HG03159 (cell line): ENCODE results near the gene SLCO4C1.
"Not testable (repeated sequence)": the region's sequence is repeated elsewhere in the genome, so short reads cannot be mapped to it uniquely, and the experiment has no call there.

Experiments
- ATAC-seq: cut with Tn5 transposase; IDR thresholded peaks from one replicate; pipeline ENCODE4 v1.9.1; 2021; ENCODE audit warnings: mild to moderate bottlenecking, moderate library complexity; ENCODE audit not compliant: unreplicated experiment

The SLCO4C1 gene, protein sequence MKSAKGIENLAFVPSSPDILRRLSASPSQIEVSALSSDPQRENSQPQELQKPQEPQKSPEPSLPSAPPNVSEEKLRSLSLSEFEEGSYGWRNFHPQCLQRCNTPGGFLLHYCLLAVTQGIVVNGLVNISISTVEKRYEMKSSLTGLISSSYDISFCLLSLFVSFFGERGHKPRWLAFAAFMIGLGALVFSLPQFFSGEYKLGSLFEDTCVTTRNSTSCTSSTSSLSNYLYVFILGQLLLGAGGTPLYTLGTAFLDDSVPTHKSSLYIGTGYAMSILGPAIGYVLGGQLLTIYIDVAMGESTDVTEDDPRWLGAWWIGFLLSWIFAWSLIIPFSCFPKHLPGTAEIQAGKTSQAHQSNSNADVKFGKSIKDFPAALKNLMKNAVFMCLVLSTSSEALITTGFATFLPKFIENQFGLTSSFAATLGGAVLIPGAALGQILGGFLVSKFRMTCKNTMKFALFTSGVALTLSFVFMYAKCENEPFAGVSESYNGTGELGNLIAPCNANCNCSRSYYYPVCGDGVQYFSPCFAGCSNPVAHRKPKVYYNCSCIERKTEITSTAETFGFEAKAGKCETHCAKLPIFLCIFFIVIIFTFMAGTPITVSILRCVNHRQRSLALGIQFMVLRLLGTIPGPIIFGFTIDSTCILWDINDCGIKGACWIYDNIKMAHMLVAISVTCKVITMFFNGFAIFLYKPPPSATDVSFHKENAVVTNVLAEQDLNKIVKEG

DNA sequence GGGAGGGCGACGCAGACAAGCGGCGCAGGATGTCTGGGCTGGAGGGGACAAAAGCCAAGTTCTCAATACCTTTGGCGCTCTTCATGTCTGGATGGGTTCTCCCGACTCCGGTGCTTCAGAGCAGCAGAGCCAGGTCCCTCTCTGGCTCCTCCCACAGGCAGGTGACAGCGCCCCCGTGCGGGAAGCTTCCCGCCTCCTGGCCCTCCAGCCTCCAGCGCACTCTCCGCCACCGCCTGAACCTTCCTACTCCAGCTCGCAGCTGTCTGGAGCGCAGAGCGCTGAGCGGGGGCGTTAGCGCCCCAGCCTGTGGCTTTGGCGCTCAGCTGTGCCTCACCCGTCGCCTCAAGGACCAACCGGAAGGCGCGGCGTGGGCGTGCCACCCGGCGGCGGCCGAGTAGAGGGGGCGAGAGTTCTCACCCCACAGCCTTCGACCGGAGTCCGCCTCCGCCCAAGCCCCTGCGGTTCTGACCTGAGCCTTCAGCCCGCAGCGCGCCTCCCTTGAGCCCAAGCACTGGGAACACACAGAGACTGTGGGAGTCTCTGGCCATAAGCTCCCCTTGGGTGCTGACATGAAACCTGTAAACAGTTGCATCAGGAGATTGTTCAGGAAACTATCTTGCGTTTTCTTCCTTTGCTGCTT lies at the start of gene SLCO4C1:
SLCO4C1 (minus strand) TSS at position 107 of the 640 bp plus-strand sequence; CDS start at position 85, 22 bp downstream.
- peak; percentile 96 for ATAC-seq

DNA sequence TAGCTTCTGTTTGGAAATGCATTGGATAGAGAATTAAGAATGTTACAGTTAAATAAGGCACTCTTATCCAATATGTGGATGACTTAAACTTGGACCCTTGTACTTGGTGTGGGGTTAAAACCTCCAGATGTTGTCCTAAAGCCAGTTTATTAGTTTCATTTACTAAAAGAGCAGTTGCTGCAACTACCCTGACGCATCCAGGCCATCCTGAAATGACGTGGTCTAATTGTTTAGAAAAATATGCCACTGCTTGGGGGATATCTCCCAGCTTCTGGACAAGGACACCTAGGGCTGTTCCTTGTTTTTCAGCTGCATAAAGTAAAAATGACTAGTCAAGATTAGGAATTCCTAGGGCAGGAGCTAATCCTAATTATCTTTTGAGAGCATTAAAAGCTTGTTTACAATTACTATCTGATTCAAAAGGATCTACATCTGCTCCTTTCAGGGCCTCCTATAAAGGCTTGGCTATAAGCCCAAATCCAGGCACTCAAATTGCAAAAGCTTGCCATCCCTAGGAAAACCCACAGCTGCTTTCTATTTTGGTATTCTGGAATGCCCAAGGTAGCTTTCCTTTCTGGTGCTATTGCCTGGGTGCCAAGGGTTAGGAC lies 45.7 kb upstream of the SLCO4C1 start:
- ATAC-seq = no peak

DNA sequence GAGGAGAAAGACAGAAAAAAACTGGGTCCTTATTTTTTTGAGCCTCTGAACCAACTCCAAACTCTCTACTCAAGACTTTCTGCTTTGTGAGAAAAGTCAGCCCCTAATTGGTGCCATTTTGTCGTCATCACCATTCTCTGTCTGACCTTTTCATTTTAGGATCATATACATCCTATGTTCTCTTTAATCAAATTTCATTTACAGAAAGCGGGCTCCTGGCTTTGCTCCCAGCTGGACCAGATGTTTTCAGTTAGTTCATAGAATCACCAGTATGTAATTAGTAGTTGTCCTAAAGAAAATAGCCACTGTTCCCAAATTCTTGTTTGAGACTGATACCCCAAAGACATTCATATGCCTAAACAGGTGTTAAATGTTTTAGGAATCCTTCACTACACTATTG lies 28.6 kb upstream of the SLCO4C1 start:
- ATAC-seq = no peak

DNA sequence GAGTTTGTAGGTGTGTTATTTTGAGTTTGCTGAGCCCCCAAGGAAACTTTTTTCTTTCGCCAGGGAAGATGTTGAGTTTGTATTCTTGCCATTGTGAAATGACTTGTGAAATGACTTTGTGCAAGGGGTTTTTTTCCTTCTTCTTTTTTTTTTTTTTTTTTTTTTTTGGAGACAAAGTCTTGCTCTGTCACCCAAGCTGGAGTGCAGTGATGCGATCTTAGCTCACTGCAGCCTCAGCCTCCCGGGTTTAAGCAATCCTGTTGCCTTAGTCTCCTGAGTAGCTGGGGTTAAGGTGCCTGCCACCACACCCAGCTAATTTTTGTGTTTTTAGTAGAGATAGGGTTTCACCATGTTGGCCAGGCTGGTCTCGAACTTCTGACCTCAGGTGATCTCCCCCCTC lies 22.7 kb upstream of the SLCO4C1 start:
- ATAC-seq = not testable (repeated sequence)

DNA sequence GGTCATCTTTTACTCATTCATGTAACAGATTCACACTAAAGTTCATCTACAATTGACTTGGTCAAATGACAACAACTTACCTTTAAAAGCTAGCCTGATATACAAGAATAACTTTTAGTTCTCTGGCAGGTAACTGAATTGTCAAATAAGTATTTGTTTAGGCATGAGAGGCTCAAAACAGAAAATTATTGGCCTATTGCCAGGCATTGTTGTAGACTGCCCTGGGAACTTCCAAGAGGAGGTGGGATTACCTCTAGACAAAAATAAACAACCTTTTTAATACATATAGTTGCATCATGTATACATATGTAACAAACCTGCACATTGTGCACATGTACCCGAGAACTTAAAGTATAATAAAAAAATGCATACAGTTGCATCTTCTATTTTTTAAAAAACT lies 18.2 kb upstream of the SLCO4C1 start:
- ATAC-seq = no peak

DNA sequence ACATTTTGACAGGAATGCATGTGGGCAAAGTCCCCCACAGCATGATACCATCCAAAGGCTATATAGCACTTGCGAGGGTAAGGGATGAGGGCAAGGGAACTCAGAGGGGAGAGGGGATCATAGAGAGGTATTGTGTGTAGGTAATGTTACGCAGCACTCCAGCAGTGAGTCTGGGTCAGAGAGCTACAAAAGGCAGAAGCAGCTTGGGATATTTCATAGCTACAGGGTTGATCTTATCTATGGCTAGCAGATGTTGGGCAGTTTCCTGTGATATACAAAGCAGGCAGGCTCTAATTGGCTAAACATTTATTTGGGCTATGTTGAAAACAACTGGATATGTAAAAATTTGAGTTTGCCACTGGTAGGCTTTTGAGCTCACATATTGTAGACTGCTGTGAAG lies 17.8 kb upstream of the SLCO4C1 start:
- ATAC-seq = no peak

DNA sequence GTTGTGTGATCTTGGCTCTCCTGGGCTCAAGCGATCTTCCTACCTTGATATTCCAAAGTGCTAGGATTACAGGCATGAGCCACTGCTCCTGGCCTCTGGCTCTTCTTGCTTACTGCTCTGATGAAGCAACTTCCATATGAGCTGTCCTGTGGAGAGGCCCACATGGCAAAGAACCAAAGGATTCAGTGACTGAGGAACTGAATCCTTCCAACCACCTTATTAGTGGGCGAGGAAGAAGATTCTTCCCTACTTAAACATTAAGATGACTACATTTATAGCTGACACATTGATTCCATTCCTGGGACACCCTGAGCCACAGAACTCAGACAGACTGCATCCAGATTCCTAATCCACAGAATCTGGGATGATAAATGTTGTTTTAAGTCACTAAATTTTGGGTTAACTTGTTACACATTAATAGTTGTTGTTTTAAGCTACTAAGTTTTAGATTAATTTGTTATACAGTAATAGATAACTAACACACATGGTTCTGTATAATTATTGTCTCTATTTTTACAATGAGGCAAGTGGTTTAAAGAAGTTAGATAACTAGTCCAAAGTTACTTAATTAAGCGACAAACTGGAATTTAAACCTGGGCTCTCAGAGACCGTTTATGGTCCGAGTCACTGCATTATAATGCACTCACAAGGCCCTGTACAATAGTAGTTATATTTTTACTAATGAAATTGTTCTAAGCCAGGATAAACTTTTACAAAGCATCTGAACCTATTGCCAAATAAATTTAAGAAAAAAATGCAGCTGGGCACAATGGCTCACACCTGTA lies 16.7 kb upstream of the SLCO4C1 start:
- ATAC-seq = no peak

DNA sequence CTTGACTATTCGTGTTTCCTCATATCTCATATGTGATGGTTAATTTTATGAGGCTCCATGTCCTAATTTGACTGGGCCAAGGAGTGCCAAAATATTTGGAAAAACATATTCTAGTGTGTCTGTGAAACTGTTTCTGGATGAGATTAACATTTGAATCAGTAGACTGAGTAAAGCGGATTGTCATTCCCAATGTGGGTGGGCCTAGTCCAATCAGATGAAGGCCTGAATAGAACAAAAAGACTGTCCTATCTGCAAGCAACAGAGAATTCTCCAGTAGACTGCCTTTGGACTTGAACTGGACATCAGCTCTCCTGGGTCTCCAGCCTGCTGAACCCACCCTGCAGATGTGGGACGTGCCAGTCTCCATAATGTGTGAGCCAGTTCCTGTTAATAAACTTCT lies 13.5 kb upstream of the SLCO4C1 start:
- ATAC-seq = no peak

DNA sequence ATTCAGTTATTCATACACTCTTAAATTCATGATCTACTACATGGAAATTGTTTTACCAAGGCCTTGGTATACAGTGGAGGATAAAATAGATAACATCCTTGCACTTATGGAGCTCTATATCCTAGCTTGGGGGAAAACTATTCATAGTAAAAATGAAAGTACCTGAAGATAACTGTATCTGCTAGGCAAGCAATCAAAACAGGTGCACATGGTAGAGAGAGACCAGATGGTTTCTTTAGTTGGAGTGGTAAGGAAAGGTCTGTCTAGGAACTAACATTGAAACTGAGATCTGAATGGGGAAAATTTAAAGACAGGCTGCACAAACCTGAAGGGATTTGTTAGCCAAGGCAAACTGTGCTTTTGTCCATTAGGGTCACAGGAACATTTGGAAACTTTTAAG lies 11.1 kb upstream of the SLCO4C1 start:
- ATAC-seq = no peak

DNA sequence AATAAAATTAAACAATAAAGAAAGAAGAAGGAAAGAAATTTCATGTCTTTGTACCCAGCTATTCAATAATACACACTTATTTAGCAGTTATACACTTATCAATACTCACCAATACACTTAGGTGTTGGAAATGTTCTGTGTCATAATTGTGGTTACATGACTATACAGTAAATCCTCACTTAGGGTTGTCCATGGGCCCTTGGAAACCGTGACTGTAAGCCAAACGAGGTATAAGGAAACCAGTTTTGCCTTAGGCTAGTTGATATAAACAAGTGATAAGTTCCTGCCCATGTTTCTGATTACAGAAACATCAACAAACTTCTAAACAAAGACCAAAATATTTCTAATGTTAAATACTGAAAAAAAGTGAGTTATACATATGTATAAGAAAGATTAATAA lies 10.0 kb upstream of the SLCO4C1 start:
- ATAC-seq = no peak

DNA sequence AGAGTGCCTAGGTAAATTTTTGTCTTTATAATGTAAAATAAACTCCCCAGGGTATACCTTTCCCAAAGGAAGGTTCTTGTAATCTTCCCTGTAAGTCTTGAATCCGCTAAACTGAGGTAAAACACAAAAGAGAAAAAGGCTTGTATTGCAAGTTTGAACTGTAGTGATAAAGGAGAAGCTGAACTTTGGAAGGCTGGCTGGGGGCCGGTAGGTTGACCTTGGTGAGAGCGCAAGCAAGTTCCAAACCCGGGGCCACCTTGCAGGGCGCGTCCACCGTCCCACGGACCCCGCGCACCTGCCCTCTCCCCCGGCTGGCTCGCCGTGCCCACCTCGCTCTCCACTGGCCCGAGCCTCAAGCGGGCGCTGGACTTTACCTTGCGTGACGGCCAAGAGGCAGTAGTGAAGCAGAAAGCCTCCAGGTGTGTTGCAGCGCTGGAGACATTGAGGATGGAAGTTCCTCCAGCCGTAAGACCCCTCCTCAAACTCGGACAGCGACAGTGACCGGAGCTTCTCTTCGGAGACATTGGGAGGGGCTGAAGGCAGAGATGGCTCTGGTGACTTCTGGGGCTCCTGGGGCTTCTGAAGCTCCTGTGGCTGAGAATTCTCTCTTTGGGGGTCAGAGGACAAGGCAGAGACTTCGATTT lies 428 bp downstream of the SLCO4C1 start:
- peak; percentile 1 for ATAC-seq

DNA sequence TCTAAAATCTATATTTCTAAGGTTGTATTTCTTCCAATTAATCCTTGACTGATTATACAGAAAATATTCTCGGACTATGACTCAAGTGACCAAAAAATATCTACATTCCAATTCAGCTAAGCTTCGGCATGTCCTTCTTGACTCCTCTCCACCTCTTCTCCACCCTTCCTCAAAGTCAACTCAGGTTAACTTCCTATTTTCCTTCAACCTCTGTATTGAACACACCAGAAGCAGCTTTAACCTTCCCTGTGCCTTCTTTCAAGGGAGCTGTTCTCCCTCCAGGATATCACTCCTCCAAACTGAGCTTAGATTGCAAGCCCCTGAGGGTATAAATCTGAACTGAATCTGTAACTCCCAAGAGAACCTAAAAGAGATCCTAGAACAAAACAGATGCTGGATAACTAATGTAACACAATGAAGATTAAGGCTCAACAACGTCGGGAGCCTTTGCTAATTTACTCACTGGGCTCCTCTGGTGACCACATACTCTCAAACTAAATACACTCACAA lies 1.1 kb downstream of the SLCO4C1 start:
- no peak for ATAC-seq

DNA sequence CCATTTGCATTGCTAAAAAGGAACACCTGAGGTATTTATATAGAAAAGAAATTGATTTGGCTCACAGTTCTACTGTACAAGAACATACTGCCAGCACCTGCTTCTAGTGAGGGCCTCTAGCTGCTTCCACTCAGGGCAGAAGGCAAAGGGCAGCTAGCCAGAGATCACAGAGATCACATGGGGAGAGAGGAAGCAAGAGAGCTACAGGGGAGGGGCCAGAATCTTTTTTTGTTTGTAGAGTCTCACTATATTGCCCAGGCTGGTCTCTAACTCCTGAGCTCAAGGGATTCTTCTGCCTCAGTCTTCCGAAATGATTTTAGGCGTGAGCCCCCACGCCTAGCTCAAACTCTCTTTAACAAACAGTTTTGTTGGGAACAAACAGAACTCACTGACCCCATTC lies 6.1 kb downstream of the SLCO4C1 start:
- no peak for ATAC-seq

DNA sequence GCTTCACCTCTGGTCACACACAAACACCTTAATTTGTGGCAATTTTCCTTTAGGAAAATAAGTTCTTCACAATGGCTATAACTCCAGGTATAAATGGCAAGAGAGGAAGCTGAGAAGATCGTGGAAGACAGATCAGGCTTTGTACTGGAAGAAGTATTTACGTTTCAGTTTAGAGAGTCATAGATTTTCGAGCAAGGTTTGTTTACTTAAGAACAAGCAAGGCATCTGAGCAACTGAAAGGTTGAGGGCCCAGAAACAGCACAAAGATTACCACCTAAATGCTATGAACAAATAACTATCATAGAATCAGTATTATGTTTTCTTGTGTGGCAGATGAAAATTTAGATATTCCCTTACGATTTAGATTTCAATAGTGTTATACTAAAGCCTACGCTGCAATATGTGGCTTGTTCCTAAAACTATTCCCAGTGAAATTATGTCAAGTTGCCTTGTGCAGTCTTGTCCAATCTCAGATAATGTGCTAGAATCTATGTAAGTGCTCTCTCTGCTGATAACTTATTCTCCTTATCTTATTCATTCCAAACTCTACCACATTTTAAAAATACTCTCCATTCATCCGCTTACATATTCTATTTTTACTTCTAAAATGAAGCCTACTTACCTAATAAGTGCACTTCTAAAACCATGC lies 6.7 kb downstream of the SLCO4C1 start:
- no peak for ATAC-seq

DNA sequence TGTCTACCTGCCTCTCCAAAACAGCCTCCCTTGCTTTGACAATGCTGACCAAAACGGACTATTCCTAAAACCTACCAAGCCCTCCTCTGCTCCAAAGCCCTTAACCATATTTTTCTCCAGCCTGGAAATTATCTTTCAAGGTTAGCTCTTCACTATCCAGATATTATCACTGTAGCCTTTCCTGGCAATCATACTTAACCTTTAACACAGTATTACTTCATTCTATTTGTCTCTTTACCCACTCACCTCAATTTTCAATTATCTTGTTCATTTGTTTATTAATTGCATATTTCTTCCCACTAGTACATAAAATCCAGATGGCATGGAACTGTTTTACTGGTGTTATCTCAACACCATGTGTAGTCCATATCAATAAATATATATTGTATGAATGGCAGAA lies 7.5 kb downstream of the SLCO4C1 start:
- no peak for ATAC-seq

DNA sequence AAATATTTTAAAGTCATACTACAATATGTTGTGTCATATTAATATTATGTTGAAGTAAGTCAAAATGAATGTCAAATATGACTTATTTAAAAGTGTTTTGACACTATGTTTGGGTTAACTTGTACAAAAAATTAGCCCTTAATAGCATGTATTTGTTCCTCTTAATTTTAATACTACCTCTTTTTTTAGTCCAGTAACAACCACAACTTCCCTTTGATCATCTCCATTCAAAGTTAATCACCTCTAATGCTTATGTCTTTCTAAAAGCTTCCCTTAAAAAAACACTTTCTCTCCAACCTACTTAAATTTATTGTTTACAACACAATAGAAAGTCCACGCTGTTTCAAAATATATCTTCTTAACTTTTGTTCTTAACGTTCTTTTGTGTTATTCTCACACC lies 9.6 kb downstream of the SLCO4C1 start:
- no peak for ATAC-seq

DNA sequence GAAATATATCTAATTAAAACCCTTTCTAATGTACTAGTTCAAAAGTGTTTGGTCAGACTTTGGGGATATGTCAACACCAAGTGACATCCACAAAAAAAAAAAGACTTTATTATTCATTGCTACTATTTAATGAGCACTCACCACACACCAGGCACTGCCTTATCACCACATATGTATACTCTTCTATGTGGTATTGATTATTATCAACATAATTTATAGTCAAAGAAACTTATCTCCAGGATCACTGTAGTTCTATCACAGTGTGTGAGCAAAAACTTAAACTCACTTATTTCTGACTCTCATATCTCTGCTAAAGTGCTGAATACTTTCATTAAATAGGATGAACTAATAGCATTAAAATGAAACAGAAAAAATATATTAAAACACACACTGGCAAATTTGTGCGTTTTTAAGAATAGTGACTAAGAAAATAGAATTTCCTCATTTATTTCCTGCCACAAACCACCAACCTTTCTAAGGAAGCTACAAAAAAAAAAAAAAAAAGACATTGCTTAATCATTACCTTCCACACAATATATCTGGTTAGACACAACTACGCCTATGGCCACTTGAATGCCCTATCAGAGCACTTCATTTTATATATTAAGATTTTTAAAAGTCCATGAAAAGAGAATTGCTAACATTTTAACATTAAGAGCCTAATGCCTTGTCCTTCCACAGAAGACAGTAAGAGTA lies 12.8 kb downstream of the SLCO4C1 start:
- peak; percentile 63 for ATAC-seq

DNA sequence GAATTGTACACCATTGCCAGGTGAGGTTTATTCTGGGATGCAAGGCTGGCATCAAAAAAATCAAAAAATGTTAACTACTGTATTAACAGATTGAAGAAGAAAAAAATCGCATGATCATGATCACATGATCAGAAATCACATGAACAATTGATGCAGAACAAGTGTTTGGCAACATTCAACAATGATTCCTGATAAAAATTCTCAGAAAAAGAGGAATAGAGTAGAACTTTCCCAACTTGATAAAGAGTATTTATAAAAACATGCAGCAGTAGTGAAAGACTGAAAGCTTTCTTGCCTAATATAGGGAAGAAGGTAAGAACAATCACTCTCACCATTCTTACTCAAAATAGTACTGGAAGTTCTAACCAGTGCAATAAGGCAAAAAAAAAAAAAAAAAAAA lies 16.4 kb downstream of the SLCO4C1 start:
- no peak for ATAC-seq

DNA sequence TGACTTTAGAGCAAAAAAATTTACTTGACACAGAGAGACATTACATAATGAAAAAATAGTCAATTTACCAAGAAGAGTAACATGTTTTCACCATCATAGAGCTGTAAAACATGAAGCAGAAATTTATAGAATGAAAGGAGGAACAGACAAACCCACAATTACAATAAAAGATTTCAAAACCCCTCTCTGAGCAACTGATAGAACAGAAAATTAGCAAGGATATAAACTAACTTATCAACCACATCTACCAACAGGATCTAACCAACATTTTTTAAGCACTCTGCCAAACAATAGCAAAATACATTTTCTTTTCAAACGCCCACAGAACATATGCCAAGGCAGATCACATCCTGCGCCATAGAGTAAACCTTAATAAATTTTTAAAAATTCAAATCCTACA lies 17.9 kb downstream of the SLCO4C1 start:
- ATAC-seq = no peak
